Measurements from ENCODE around the gene FAM234B. TPM values are rescaled to one million over a fixed set of nuclear protein-coding genes. Genes with fewer than 3 reads are reported as not detected.

Gene FAM234B
- polyA plus RNA-seq, 1 of the 3 experiments (the other 2 are of a cell fraction) = 3.7 TPM

- TF ChIP-seq JUND (IDR thresholded peaks at IDR 0.05) = 0 out of 2 replicates have a peak, but pooled peaks have one; percentile 7
- TF ChIP-seq USF1 (IDR thresholded peaks at IDR 0.05; ENCODE audit: borderline replicate concordance, low read depth) = no peak
- peak; percentile 19; the same call in 1 of the 2 replicates for TF ChIP-seq FOSL2 (IDR thresholded peaks at IDR 0.05; ENCODE audit: borderline replicate concordance, low read depth)
- TF ChIP-seq PBX3 (IDR thresholded peaks at IDR 0.05) = 0 out of 2 replicates have a peak, but pooled peaks have one; percentile 9
- no peak for TF ChIP-seq MXI1 (IDR thresholded peaks at IDR 0.05; ENCODE audit: low read depth, low read length)
- H3K4me1 ChIP-seq (ENCODE audit: control insufficient read depth in 1 of 2, insufficient read depth in 2 of 2, low read depth in 1 of 2, low read length in 1 of 2) = peaks cover 0 to 38% of the 10 kb centered on the region in 2 experiments; a peak in 3 of 4 replicates
- H3K9me3 ChIP-seq = no peaks in the 10 kb centered on the region
- no peaks in the 10 kb centered on the region for H4K20me1 ChIP-seq (ENCODE audit: insufficient read depth)
- ChIA-PET POLR2A (no interaction called here), CTCF (interaction anchor here (0.6 to 1.6 kb wide), 2 partner anchors 119 to 1563 kb away, joined by 3 to 9 read pairs; no protein-coding TSS in a partner anchor)
- 70% methylated on average over 7 of the region's 7 CpGs for WGBS (ENCODE audit: low lambda C conversion rate)
- H3K9ac ChIP-seq = peak overlapping the region; percentile 40; the same call in 1 of the 2 replicates
- H3K79me2 ChIP-seq (ENCODE audit: insufficient read depth) = no peaks in the 10 kb centered on the region
- H3K36me3 ChIP-seq (replicated peaks in 1 of 2; ENCODE audit: control insufficient read depth in 1 of 2, insufficient read depth in 2 of 2, low read length in 1 of 2) = no peaks in the 10 kb centered on the region
- no peaks in the 10 kb centered on the region for H3K27me3 ChIP-seq (ENCODE audit: insufficient read depth)
- peak overlapping the region; percentile 56; the same call in 1 of the 2 replicates for H3K4me2 ChIP-seq
- DNase-seq = no peak
- H3K9me2 ChIP-seq = no peaks in the 10 kb centered on the region
- peak overlapping the region; percentile 78; the same call in 1 of the 2 replicates for H2AFZ ChIP-seq (ENCODE audit: low read depth)
- H3K27ac ChIP-seq (ENCODE audit: low read depth in 2 of 2, low read length in 1 of 2) = peak overlapping the region in 1 of 2 experiments; percentile 75; a peak in 2 of 4 replicates
- peaks cover 20% of the 10 kb centered on the region for H3F3A ChIP-seq (replicated peaks; ENCODE audit: insufficient read depth)
- no peak overlapping the region for H3K4me3 ChIP-seq (ENCODE audit: low read depth in 2 of 2, low read length in 1 of 2)
Observed at GRCh38 chr12:13093191-13093847, 49.1 kb downstream of the FAM234B start.

GRCh38 chr12:13093848-13094220 is 49.7 kb downstream of the FAM234B start:
- Histone ChIP-seq H3K4me1 (ENCODE audit: control insufficient read depth in 1 of 2, insufficient read depth in 2 of 2, low read depth in 1 of 2, low read length in 1 of 2) (peaks cover 0 to 41% of the 10 kb centered on the region in 2 experiments; a peak in 3 of 4 replicates), H3K9me3 (no peaks in the 10 kb centered on the region), H3K27ac (ENCODE audit: low read depth in 2 of 2, low read length in 1 of 2) (peak overlapping the region; percentile 24 to 75; a peak in 3 of 4 replicates), H3F3A (replicated peaks; ENCODE audit: insufficient read depth) (peaks cover 25% of the 10 kb centered on the region), H3K36me3 (replicated peaks in 1 of 2; ENCODE audit: control insufficient read depth in 1 of 2, insufficient read depth in 2 of 2, low read length in 1 of 2) (no peaks in the 10 kb centered on the region), H3K27me3 (ENCODE audit: insufficient read depth) (no peaks in the 10 kb centered on the region), H3K9ac (peak overlapping the region; percentile 40; the same call in 1 of the 2 replicates), H3K9me2 (no peaks in the 10 kb centered on the region), H3K4me3 (ENCODE audit: low read depth in 2 of 2, low read length in 1 of 2) (no peak overlapping the region), H2AFZ (ENCODE audit: low read depth) (peak overlapping the region; percentile 78; the same call in 1 of the 2 replicates), H3K4me2 (peak overlapping the region; percentile 60; the same call in 1 of the 2 replicates), H4K20me1 (ENCODE audit: insufficient read depth) (no peaks in the 10 kb centered on the region), H3K79me2 (ENCODE audit: insufficient read depth) (no peaks in the 10 kb centered on the region)
- TF ChIP-seq PBX3 (IDR thresholded peaks at IDR 0.05) (peak; percentile 25; the same call in 1 of the 2 replicates), RAD21 (IDR thresholded peaks at IDR 0.05; ENCODE audit: low read length) (no peak)
- WGBS (ENCODE audit: low lambda C conversion rate) = 62% methylated on average over 2 of the region's 2 CpGs
- ChIA-PET CTCF (interaction anchor here (0.6 to 1.6 kb wide), 2 partner anchors 118 to 1564 kb away, joined by 3 to 9 read pairs; no protein-coding TSS in a partner anchor), POLR2A (no interaction called here)
- no peak for DNase-seq

Measured in SK-N-SH (cell line).